GM12878 (cell line): ENCODE measurements around the gene MTX1. TPM values are rescaled to one million over a fixed set of nuclear protein-coding genes. Genes with fewer than 3 reads are reported as not detected.

Source experiments
- ATAC-seq: fragments of 200-7000 bp; cut with Tn5 transposase; 3 replicates; pipeline ENCODE4 v1.9.1; 2020; ENCODE audit warnings: mild to moderate bottlenecking, moderate library complexity
- BruUV-seq: library from RNA; stranded (reverse); fragments of 400-500 nt; replicated peaks from 2 replicates; lab custom pipeline; 2021; lab: Mats Ljungman, UMichigan
- CTCF ChIA-PET: fragments of 300-600 bp; sonication (Branson Sonifier 250); formaldehyde crosslinking; extraction: SDS; loops from one replicate; lab custom pipeline; 2021; ENCODE audit warnings: inconsistent platforms; lab: Yijun Ruan, JAX
- POLR2A ChIA-PET: fragments of 350-600 bp; formaldehyde crosslinking; extraction: SDS; loops from one replicate; lab custom pipeline; 2021; ENCODE audit warnings: inconsistent platforms; lab: Charles Lee
- RAD21 ChIA-PET: fragments of 300-600 bp; sonication (Branson Sonifier 250); formaldehyde crosslinking; loops from one replicate; lab custom pipeline; 2023; ENCODE audit warnings: antibody characterized with exemption; ENCODE audit not compliant: unreplicated experiment; lab: Charles Lee
- SMC1A ChIA-PET: fragments of 300-600 bp; sonication (Branson Sonifier 250); formaldehyde crosslinking; loops from one replicate; lab custom pipeline; 2023; ENCODE audit not compliant: unreplicated experiment, uncharacterized antibody; lab: Charles Lee
- DNase-seq: peaks from one replicate; pipeline ENCODE4 v3.0.0-alpha.2; 2011; ENCODE audit warnings: low read depth, low spot score
- FAIRE-seq: peaks from 3 replicates; lab custom pipeline; 2011; peaks lifted over from hg19 to GRCh38; lab: Jason Lieb, UNC
- H2AFZ ChIP-seq: 2 replicates; pipeline ENCODE4 v1.6.0; 2011; ENCODE audit warnings: low read depth, low read length, control low read depth; ENCODE audit not compliant: control insufficient read depth
- H3K27ac ChIP-seq: 2 replicates; pipeline ENCODE4 v1.5.1; 2011; ENCODE audit warnings: control low read depth; ENCODE audit not compliant: control insufficient read depth, insufficient read depth
- H3K27me3 ChIP-seq, 2 experiments: replicated peaks in 1 of 2; 2 replicates each; pipeline versions ENCODE4 v1.6.0 to v1.6.1; 2011; ENCODE audit warnings: low read length in 1 of 2; ENCODE audit not compliant: control insufficient read depth in 2 of 2, insufficient read depth in 2 of 2
- H3K36me3 ChIP-seq, 2 experiments: 2 replicates each; pipeline ENCODE4 v1.5.1; 2011; ENCODE audit warnings: low read length in 1 of 2; ENCODE audit not compliant: control insufficient read depth in 2 of 2, insufficient read depth in 2 of 2
- H3K4me1 ChIP-seq: 2 replicates; pipeline ENCODE4 v1.6.1; 2011; ENCODE audit warnings: mild to moderate bottlenecking, low read length, moderate library complexity, mixed read lengths; ENCODE audit not compliant: control insufficient read depth, insufficient read depth
- H3K4me2 ChIP-seq: 2 replicates; pipeline ENCODE4 v1.6.0; 2011; ENCODE audit warnings: control low read depth; ENCODE audit not compliant: control insufficient read depth, insufficient read depth
- H3K4me3 ChIP-seq: fragments of 200-600 bp; sonication (generic); 2 replicates; pipeline ENCODE4 v1.5.1; 2016
- H3K79me2 ChIP-seq: 2 replicates; pipeline ENCODE4 v1.6.0; 2011; ENCODE audit warnings: low read length; ENCODE audit not compliant: control insufficient read depth, insufficient read depth
- H3K9ac ChIP-seq: 2 replicates; pipeline ENCODE4 v1.8.0; 2011; ENCODE audit warnings: low read length, control low read depth, mixed read lengths; ENCODE audit not compliant: control insufficient read depth, insufficient read depth
- H3K9me3 ChIP-seq: replicated peaks from 3 replicates; pipeline ENCODE4 v1.5.1; 2011; ENCODE audit warnings: mild to moderate bottlenecking, low read length; ENCODE audit not compliant: control insufficient read depth, insufficient read depth
- H4K20me1 ChIP-seq: 2 replicates; pipeline ENCODE4 v1.6.0; 2011; ENCODE audit not compliant: control insufficient read depth, insufficient read depth
- CBX5 ChIP-seq: sonication (generic); IDR thresholded peaks from 2 replicates; pipeline ENCODE4 v1.6.1; 2016; ENCODE audit warnings: low read depth, moderate library complexity, mild to moderate bottlenecking, inconsistent platforms
- HCFC1 ChIP-seq: fragments of 150-350 bp; IDR thresholded peaks from 2 replicates; pipeline ENCODE4 v1.6.1; 2014; ENCODE audit warnings: low read length
- HDAC6 ChIP-seq: fragments of 200-600 bp; sonication (generic); IDR thresholded peaks from one replicate; pipeline ENCODE4 v1.8.0; 2017; ENCODE audit warnings: antibody characterized with exemption; ENCODE audit not compliant: unreplicated experiment
- MYC ChIP-seq: IDR thresholded peaks from 2 replicates; pipeline ENCODE4 v1.6.1; 2011; ENCODE audit warnings: mild to moderate bottlenecking, low read length, moderate library complexity, inconsistent platforms; ENCODE audit not compliant: insufficient read depth, insufficient replicate concordance, insufficient read length, severe bottlenecking
- PML ChIP-seq: IDR thresholded peaks from 2 replicates; pipeline ENCODE4 v1.6.1; 2012; ENCODE audit warnings: low read length, inconsistent platforms
- TBL1XR1 ChIP-seq: IDR thresholded peaks from 2 replicates; pipeline ENCODE4 v1.6.1; 2012; ENCODE audit warnings: low read depth, low read length, improper control_type of control experiment
- WGBS: methylation state at CpG from one replicate; pipeline ENCODE4 v1.1.6; 2016; ENCODE audit warnings: low lambda C conversion rate; ENCODE audit not compliant: insufficient replicate concordance, insufficient coverage; ENCODE audit errors: missing lambda C conversion rate; 5-methylcytosine and 5-hydroxymethylcytosine counted together
- in situ Hi-C: fragments of 300-500 bp; cut with MboI; formaldehyde crosslinking; loops from 9 replicates; pipeline ENCODE4 v1.14.3; 2018; ENCODE audit warnings: mixed read lengths
- intact Hi-C: fragments of 100-400 bp; cut with micrococcal nuclease; formaldehyde crosslinking; loops from one replicate; pipeline ENCODE4 v1.14.2; 2022; ENCODE audit not compliant: unreplicated experiment
- polyA plus RNA-seq, 11 experiments: library from polyadenylated mRNA; depleted of rRNA in 4 of 11; unstranded in 6 of 11; stranded (reverse) in 5 of 11; fragments of >200 nt; fragmentation: Nextera tagmentation in 4 of 11; fragmentation: Illumina TruSeq in 1 of 11; extraction: Ambion mirVana in 4 of 11; extraction: Trizol in 1 of 11; gene quantifications; 1 replicate in 1 of 11; 2 replicates in 10 of 11; pipeline versions ENCODE4 v1.2.1 to v1.2.3, GENCODE V29; 2011 to 2016; ENCODE audit warnings: inconsistent platforms in 2 of 11, missing spikeins in 2 of 11, low read depth in 1 of 11
- total RNA-seq, 4 experiments: library from RNA; depleted of rRNA in 3 of 4; stranded (reverse); fragments of >200 nt in 3 of 4; fragmentation: Illumina TruSeq in 1 of 4; extraction: Trizol in 1 of 4; gene quantifications; 2 replicates each; pipeline versions ENCODE4 v1.2.1 to v1.2.3, GENCODE V29; 2013 to 2021
- TF ChIP-seq, protein P1 (sequence below): fragments of 450-650 bp; IDR thresholded peaks from 2 replicates; pipeline ENCODE4 v1.6.1; 2018; ENCODE audit warnings: mild to moderate bottlenecking, low read depth, moderate library complexity; ENCODE audit not compliant: partially characterized antibody
- TF ChIP-seq, protein P2 (sequence below): fragments of 450-650 bp; IDR thresholded peaks from 2 replicates; pipeline ENCODE4 v1.6.1; 2014; ENCODE audit warnings: mild to moderate bottlenecking

The MTX1 gene
- total and polyA plus RNA-seq, 10 of the 15 experiments (the other 5 are each of a cell fraction or from before 2014, with no cell fraction given): 15.8 to 92.0 (median 49.1) TPM

DNA sequence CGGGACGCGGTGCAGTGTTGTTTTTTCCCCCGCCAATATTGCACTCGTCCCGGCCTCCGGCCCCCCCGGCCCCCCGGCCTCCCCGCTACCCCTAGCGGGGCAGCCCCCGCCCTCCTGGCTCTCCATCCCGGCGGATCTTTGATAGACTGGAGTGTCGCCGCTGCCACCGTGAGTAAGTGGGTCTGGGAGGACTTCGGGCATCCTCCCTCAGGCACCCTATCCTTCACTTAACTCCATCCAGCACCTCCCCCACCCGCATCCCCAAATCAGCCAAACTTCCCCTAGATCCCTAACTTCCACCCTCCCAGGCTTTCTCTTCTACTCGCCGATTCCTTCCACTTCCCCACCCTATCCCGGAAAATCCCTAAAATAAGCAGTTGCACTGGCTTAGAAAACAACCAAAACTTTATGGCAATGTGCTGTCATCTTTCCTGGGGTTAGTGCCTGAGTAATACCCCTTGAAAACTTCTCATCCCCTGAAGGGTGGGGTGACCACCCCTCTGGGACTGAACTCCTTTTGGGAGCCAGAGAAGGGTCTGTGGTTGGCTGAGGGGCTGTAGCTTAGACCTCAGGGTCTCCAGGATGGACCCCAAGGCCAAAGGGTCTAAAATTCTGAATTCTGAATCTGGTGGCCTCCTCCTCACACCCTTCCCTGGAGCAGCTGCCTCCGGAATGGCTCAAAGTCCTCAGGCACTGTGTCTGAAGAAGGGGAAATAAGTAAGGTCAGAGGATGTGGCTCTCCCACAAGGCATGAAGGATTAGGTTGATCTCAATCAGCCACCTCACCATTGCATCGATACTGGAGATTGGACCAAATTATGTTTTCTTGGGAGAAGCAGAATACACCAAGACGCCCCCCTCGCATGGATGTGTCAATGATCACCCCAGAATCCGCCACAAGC is 13.0 kb upstream of the MTX1 start (continued):
- TF ChIP-seq, protein P1, sequence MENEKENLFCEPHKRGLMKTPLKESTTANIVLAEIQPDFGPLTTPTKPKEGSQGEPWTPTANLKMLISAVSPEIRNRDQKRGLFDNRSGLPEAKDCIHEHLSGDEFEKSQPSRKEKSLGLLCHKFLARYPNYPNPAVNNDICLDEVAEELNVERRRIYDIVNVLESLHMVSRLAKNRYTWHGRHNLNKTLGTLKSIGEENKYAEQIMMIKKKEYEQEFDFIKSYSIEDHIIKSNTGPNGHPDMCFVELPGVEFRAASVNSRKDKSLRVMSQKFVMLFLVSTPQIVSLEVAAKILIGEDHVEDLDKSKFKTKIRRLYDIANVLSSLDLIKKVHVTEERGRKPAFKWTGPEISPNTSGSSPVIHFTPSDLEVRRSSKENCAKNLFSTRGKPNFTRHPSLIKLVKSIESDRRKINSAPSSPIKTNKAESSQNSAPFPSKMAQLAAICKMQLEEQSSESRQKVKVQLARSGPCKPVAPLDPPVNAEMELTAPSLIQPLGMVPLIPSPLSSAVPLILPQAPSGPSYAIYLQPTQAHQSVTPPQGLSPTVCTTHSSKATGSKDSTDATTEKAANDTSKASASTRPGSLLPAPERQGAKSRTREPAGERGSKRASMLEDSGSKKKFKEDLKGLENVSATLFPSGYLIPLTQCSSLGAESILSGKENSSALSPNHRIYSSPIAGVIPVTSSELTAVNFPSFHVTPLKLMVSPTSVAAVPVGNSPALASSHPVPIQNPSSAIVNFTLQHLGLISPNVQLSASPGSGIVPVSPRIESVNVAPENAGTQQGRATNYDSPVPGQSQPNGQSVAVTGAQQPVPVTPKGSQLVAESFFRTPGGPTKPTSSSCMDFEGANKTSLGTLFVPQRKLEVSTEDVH: no peak
- TF ChIP-seq CBX5: no peak

DNA sequence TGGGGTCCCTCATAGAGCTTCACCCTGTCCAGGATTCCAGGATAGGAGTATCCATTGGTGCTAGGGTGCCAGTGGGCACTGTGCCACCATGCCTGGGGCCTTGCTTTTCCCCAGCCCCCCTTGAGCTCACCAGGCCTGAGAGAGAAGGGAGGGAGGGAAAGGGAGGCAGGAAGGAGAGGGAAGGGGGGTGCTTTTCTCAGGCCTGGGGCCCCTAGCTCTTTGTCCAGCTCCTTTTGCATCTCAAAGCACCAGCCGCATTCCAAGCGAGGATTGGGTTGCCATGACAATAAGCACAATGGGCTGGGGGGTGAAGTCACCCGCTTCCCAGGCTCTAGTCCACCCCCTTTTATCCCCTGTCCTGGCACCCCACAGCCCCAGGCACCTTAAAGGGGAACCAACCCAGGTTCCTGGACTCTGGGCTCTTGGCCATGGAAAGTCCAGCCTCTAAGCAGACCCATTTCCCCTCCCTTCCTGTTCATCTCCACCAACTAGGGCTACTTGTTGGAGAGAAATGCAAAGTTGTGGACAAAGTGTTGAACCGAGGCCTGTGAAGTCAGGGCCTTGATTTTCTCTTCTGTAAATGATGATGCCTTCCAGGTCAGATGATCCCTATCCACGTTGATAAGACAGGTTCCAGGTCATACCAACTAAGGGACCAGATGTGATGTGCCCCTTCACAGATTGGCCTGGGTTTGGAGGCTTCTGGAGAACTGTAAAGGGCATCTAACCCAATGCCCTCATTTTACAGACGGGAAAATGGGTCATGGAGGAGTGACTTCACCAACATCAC is 12.2 kb upstream of the MTX1 start:
- H3K27me3 ChIP-seq: no peaks in the 10 kb centered on the region; a peak in 1 of 4 replicates
- DNase-seq (no peak), FAIRE-seq (no peak), ATAC-seq (no peak)
- no peak overlapping the region for H3K27ac ChIP-seq
- no peak overlapping the region for H3K9ac ChIP-seq
- H3K4me3 ChIP-seq: no peak overlapping the region
- intact Hi-C loops: no loop called here
- in situ Hi-C loops: no loop called here
- WGBS: 72% methylated on average over 6 of the region's 6 CpGs
- H3K36me3 ChIP-seq: no peaks in the 10 kb centered on the region
- H3K4me1 ChIP-seq: peaks cover 16% of the 10 kb centered on the region
- no peaks in the 10 kb centered on the region for H3K79me2 ChIP-seq
- POLR2A ChIA-PET: interaction anchor here (0.6 to 1.0 kb wide), 2 partner anchors 19 to 23 kb away, joined by 3 to 4 read pairs; partner anchors contain the start of gene KRTCAP2
- SMC1A ChIA-PET: no interaction called here
- no peaks in the 10 kb centered on the region for H4K20me1 ChIP-seq
- H3K4me2 ChIP-seq: no peak overlapping the region
- BruUV-seq: no TSS peak
- CTCF ChIA-PET: interaction anchor here (1.0 to 5.2 kb wide), 4 partner anchors 11 to 31 kb away, joined by 3 to 244 read pairs (median 4); partner anchors contain the start of genes KRTCAP2 and TRIM46
- no peaks in the 10 kb centered on the region for H3K9me3 ChIP-seq
- no peak overlapping the region for H2AFZ ChIP-seq
- TF ChIP-seq PML: no peak
- TF ChIP-seq TBL1XR1: no peak
- TF ChIP-seq MYC: no peak
- TF ChIP-seq HCFC1: no peak
- no peak for TF ChIP-seq HDAC6
- TF ChIP-seq, protein P2, sequence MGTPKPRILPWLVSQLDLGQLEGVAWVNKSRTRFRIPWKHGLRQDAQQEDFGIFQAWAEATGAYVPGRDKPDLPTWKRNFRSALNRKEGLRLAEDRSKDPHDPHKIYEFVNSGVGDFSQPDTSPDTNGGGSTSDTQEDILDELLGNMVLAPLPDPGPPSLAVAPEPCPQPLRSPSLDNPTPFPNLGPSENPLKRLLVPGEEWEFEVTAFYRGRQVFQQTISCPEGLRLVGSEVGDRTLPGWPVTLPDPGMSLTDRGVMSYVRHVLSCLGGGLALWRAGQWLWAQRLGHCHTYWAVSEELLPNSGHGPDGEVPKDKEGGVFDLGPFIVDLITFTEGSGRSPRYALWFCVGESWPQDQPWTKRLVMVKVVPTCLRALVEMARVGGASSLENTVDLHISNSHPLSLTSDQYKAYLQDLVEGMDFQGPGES: no peak
- RAD21 ChIA-PET: interaction anchor here (1.2 kb wide), 1 partner anchor 11 kb away, joined by 3 read pairs; no protein-coding TSS in a partner anchor
